ENCODE measurements around the gene TMOD3.
A peak's percentile ranks its signal among the peaks of the same experiment; 100 is the strongest.
"Not testable (repeated sequence)": the region's sequence is repeated elsewhere in the genome, so short reads cannot be mapped to it uniquely, and the experiment has no call there.

TMOD3 gene

DNA sequence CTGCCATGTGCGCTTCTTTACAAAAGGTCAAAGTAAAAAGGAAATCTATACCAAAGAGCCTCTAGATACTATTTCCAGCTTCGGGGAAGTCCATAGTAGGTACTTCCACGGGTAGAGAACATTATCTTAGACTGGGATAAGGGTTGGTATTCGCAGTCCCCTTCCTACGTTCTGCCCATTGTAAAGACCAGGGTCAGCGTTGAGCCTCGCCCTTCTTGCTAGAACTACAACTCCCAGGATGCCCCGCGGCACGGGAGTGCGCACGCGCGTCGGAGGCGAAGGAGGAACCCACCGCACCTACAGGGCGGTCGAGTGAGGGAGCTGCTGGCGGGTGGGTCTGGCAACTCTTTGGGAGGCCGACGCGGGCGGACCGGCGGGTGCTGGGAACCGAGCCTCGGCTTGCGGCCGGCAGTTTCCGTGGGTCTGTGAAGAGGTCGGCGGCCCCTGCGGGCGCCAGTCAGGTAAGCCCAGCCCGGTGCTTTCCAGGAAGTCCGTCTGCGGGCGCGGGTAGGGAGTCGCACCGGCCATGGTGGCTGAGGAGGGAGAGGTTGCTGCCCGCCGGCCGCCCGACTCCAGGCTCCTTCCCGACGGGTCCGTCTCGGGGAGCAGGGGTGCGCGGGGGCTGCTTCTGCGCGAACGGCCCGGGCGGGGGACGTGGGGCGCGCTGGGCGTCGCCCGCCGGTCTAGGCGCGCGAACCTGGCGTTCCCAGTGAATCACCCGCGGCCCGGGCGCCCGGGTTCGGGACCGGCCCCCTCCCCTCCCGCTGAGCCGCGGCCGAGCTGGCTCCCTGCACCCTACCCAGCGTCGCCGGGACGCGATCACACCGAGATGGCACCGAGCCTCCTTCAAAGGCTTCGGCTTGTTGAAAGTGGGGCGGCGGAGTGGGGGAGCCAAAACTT lies at the start of gene TMOD3:
TSS of gene TMOD3 (plus strand) at position 278 of the 900 bp plus-strand sequence. CDS start 33,232 bp downstream, outside the sequence.
- peak; percentile 87 for DNase-seq

DNA sequence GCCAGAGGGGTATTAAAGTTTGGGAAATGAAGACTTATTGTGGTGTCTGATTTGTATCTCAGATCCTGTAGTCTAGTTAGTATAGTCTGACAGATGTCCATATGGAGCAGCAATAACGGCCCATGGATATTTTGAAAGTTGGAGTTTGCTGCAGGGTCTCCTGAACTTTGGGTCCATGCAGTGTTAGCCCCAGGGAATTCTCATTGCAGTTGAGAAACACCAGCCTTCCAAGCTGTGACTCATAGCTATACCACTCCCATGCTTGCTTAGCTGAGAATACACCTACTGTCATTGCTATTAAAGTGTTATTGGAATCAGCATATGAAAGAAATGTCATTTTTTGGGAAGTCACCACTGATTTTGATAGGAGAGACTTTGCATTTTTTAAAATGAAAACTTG lies 48.8 kb upstream of the TMOD3 start:
- DNase-seq = no peak

DNA sequence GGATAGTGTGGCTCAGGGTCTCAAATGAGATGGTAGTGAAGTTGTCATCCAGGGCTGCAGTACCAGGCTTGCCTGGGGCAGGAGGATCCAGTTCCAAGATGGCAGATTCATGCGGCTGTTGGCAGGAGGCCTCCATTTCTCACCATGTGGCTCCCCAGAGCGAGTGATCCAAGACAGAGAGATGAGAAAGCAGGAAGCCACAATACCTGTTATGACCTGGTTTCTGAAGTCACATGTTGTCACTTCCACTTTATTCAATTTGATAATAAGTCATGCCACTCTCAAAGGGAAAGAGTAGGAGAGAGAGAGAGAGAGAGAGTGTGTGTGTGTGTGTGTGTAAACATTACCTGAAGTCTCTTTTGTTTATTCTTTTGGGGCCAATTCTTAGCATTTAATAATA lies 47.9 kb upstream of the TMOD3 start:
- DNase-seq = no peak

DNA sequence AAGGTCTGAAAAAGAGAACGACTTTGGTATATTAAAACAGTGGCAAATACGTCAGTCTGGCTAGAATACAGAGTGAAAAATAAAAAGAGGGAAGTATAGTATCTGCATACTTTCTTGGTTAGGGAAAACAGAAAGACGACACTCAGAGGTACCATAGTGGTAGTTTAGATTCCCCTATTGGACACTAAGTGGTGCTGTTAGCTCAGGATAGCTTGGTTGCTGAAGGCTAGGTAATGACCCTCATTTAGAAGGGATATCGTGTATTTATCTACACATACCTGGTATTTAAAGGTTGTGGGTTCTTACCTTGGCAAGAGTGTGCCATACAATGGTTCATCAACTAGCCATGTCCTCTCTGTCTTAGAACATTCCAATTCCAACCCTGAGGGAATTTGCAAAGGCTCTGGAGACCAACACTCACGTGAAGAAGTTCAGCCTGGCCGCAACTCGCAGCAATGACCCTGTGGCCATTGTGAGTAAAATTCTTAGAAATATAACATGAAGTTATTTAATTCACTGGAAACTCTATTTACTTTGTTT lies 47.0 kb upstream of the TMOD3 start:
- DNase-seq = no peak

DNA sequence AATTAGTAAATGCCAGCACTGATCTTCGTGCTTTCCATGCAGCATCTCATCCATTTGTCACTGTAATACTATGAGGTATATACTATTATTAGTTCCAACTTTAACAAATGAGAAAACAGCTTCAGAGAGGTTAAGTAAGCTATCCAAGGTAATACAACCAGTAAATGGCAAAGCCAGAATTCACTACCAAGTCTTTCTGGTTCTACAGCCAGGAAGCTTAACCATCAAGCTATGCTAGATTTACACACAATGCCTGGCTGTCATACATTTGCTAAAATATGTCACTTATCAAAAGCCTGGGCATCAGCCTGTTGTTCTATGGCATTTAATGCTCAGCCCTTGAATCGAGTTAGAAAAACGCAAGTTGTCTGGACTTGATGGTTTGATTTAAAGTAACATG lies 45.5 kb upstream of the TMOD3 start:
- no peak for DNase-seq

DNA sequence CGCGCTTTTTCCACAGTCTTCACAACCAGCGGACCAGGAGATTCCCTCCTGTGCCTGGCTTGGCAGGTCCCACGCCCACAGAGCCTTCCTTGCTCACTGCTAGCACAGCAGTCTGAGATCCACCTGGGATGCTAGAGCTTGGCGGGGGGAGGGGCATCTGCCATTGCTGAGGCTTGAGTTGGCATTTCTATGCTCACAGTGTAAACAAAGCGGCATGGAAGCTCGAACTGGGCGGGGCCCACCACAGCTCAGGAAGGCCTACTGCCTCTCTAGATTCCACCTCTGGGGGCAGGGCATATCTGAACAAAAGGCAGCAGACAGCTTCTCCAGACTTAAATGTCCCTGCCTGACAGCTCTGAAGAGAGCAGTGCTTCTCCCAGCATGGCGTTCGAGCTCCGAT lies 42.3 kb upstream of the TMOD3 start:
- not testable (repeated sequence) for DNase-seq

DNA sequence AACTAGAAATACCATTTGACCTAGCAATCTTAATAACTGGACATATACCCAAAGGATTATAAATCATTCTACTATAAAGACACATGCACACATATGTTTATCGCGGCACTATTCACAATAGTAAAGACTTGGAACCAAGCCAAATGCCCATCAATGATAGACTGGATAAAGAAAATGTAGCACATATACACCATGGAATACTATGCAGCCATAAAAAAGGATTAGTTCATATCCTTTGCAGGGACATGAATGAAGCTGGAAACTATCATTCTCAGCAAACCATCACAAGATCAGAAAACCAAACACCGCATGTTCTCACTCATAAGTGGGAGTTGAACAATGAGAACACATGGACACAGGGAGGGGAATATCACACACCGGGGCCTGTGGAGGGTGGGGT lies 37.0 kb upstream of the TMOD3 start:
- DNase-seq = not testable (repeated sequence)

DNA sequence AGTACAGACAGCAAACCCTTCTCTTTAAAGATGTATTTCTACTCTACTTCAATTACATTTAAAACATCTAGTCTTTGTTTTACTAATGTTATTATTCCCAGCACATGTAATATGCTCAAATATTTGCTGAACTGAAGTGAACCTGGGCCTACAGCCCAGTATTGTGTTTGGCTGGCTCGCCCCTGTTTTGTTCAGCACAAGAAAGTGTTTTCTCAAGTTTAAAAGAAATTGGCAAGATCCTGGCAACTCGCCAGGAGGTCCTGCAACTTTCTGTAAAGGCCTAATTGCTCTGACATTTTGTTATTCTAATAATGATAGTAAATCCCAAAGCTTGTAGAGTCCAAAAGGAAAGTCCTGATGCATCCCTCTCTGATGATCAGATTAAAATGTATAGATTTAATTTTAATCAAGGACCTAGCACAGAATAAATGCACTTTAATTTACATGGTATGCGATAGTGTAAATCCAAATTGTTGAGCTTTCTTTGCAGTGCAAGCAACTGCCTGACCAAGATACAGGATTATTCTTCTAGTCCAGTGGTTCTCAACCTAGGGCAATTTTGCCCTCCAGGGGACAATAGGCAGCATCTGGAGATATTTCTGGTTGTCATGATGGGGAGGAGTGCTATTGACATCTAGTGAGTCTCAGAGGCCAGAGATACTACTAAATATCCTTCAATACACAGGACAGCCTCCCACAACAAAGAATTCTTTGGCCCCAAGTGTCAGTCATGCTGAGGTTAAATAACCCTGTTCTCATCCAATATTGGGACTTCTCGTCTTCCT lies 35.7 kb upstream of the TMOD3 start:
- no peak for DNase-seq

DNA sequence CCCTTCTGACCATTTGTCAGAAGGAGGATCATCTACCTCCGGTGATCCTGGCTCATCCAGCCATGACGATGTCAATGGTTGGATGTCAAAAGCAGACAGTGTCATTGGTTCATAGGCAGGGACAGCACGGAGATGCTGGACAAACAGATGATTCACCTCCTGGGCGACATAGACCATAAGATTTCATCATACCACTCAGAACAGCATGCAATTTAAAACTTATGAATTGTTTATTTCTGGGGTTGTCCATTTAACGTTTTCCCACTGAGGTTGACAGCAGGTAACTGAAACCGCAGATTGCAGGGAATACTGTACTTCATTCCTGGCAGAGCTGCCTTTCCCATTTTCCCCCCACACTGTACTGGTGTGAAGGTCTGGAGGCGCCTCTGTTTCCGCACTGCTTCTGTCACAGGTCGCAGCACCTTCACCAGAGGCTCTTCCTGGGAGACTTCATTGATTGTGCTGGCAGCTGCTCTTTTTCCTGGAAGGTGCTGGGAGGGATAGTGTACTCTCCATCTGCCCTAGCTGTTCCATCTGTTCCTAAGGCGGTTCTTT lies 32.5 kb upstream of the TMOD3 start:
- DNase-seq = peak; percentile 86

DNA sequence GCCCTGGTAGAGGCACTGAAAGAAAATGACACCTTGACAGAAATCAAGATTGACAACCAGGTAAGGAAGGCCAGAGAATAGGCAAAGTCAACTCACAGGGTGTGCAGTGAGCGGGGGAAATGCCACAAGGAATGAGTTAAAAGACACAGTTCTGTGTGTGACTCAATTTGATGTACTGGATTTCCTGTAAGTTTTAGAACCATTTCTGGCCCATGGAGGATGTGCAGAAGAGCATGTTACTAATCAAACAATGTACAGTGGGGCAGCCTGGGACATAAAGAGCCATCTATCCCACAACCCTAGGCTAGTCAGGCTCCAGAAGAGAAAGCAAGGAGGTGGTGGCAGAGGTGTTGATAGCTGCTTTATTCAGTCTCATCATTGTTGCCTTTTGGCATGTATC lies 31.2 kb upstream of the TMOD3 start:
- DNase-seq = no peak

DNA sequence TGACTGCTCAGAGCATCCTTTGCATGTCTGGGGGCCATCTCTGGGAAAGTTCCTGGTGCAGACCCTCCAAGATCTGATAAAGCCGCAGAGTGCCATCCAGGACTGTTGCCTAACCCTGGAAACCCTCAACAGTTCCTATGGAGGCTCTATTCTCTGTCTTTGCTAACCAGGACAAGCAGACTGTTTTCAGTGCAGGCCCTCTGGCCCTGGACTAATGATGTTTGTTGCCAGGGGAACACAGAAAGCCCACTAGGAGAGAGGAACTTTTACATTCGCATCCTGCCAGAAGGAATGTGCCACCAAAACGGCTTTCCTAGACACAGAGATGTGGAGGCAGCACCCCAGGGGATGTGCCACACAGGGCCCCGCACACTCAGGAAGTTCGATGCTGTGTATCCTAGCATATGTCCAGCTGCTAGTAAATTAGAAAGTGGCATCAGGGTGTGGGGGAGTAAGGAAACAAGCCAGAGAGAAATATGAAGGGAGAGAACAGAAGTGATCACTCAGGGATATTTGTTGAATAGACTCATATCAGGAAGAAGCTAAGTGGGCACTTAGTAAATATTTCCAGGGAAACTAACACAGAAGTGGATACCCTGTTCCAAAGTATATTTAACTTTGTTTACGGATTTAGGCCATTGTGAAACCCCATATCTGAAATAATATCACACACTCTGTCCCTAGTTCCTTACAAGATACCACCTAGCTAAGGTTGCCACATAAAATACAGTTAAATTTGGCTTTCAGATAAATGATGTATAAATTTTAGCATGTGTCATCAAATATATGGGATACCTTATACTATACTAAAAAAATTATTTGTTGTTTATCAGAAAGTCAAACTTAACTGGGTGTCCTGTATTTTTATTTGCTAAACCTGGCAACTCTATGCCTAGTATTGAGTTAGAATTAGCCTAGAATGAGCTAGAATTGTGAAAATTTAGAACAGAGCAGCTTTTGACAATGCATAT lies 29.9 kb upstream of the TMOD3 start:
- DNase-seq = no peak

DNA sequence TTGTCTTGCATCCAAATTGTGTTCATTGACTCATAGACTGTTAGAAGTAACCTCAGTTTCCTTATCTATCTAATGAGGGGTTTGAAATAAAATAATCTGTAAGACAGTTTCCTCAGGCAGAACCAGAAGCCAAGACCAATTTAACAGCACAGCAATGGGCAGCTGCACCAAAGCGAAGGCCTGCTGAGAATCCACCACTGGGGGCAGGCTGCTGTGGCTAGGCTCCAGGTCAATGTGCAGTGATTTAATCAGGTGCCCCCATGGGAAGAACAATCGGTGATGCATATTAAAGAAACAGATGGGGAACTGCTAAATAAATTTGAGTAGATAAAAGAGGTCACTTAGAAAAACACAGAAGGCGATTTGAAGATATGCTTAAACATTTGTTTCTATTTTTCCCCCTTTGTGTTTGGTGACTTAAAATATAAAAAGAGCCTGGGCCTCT lies 28.0 kb upstream of the TMOD3 start:
- DNase-seq = peak; percentile 88

DNA sequence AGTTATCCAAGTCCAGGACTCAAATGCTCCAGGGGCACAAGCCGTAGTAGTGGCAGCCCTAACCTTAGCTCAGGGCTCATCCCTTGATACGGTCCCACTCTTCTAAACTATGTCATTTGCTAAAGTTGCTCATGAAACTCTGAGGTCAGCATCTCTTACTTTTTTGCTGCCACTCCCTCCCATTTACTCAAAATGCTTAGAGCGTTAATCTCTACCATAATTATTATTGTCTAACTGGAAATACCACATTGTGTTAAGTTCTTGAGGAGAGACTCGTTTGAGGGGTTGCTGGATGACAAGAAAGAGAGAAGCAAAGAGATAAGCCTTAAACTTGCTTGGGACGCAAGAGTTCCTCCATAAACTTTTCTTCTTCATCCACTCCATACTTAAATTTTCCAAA lies 26.9 kb upstream of the TMOD3 start:
- DNase-seq = no peak

DNA sequence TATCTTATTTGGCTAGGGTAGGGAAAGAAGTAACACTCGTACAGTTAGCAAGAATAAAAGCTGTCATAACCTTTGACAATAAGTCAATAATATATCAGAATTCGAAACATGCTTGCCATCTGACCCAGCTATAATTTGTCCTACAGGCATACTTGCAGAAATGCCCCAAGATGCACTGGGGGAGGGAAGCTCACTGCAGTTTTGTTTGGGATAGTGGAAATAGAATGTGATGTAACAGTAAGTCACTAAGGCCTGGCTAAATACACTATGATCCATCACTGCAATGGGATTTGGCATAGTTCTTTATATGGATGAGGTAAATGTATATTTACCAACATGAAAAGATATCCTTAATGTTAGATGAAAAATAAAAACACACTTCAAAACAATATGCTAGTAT lies 25.5 kb upstream of the TMOD3 start:
- no peak for DNase-seq

DNA sequence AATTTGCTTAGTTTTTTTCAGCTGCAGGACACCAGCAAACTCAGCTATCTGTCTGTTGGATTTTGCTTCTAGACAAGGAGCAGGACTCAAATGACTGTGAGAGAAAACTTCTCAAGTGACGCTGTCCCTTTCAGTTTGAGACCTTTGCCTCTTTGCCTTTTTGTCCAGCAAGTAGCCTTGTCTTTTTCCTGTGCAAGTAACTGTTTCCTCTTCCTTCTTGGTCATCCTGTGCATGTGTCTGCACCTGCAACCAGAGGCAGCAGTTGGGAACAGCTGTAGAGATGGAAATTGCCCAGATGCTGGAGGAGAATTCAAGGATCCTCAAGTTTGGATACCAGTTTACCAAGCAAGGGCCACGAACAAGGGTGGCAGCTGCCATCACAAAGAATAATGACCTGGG lies 23.3 kb upstream of the TMOD3 start:
- DNase-seq = no peak

DNA sequence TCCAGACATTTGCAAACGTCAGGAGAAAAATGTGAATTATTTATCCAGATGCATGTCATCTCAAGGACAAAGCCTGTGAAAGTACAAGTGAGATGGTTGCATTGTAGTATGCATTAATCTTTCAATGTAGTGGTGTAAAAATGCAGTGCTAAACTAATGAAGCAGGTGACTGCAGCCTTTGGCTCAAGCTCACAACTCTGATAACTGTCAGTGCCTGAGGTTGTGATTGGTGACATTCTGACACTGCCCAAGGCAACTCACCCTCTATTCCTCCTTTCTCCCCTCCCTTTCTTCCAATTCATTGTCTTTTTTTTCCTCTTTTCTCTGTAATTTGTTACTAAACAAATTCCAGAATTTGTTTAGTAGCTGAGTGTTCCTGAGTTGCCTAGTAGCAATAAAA lies 20.0 kb upstream of the TMOD3 start:
- no peak for DNase-seq

DNA sequence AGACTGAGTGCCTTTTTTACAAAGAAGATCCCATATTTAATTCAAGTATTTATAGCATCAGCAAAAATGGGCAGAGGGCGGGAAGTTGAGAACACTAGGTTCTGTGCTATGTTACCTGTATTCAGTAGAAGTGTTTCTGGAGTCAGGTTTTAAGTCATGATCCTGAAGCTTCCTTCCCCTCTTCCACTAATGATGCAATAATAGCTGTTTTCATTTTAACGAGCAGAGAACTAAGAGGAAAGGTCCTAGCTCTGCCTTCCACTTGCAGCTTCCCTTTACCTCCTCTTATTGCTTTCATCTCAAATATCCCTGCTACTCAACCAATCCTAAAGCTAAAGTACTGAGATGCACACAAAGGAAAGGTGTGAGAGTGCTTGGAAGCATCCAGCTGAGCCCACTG lies 16.9 kb upstream of the TMOD3 start:
- DNase-seq = no peak

DNA sequence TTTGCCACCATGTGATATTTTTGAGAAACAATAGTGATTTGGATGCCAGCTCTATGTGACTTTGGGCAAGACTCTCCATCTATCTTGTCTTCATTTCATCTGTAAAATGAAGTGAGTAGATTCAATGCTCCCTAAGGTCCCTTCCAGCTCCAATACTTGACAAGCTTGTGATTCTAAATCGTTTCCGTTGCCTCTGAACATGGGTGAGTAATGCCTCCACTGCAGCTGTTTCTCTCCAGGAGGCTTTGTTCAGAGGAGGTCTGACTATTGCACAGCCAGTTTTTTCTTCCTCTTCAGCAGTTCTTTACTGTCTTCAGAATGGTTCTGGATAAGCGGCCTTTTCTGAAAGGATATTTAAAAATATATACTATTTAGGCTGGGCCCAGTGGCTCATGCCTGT lies 14.8 kb upstream of the TMOD3 start:
- DNase-seq = no peak

DNA sequence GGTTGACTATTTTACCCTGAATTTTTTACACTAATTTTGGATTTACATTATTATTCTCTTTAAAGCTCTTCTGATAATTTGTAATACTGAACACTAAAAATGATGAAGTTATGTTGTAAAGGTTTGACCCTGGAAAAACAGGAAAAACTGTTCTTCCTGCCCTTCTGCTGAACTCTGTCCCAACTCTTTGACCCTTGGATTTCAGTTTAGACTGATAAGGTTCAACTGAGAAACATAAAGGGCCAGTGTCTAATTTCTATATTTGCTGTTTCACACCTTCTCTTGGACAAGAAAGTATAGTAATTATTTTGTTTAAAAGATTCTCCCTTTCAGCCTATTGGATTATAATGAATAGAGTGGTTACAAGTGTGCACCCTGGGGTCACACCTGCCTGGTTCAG lies 12.8 kb upstream of the TMOD3 start:
- no peak for DNase-seq

DNA sequence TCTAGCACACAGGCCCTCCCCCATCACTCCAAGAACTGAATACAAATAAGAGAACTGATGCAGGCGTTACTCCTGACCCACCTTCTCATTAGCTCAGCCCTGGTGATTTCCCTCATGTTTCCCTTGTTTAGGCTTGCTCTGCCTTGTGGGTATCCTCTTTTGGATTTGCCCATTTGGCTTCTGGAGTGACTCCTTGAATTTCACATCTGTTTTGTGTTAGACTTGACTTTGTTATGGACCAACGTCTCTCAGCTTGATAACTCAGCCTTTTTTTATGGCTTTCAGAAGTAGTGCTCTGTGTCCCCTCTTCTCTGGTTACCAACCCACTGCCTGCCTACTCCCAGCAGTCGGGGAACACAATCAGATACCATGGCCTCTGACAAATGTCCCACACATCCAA lies 11.3 kb upstream of the TMOD3 start:
- DNase-seq = no peak

DNA sequence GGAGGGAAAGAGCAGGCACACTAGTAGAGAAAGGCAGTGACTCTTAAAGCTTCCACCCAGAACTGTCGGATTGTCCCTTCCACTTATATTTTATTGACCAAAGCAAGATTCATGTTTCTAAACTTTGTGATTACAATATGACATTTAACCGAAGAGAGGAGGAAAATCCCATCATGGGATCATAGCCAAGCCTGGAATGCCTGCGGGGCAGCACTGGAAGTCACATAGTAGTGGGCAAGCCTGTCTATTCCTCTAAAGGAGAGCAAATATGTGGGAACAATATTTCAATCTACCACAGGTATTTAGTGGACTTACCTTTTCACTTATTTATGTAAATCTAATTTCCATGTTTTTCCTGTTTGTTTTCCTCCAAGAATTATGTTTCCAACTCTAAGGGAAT lies 3.8 kb upstream of the TMOD3 start:
- DNase-seq = no peak
